Vagina (tissue), 2 donors: ENCODE results near the gene RAB3IP. TPM values are rescaled to one million over a fixed set of nuclear protein-coding genes. Genes with fewer than 3 reads are reported as not detected.

Source experiments
- DNase-seq, 2 donors: peaks; one replicate each; pipeline ENCODE4 v3.0.0-alpha.2; 2017; ENCODE audit errors: extremely low spot score in 2 of 2
- H3K27ac ChIP-seq: fragments of 200-600 bp; sonication (generic); one replicate; pipeline ENCODE4 v1.5.1; 2019
- H3K27me3 ChIP-seq: fragments of 200-600 bp; sonication (generic); one replicate; pipeline ENCODE4 v1.5.1; 2019
- H3K36me3 ChIP-seq, 2 donors: fragments of 200-600 bp; sonication (generic); one replicate each; pipeline ENCODE4 v1.5.1; 2017 to 2019
- H3K4me1 ChIP-seq: fragments of 200-600 bp; sonication (generic); one replicate; pipeline ENCODE4 v1.5.1; 2019
- H3K4me3 ChIP-seq, 2 donors: fragments of 200-600 bp; sonication (generic); 1 replicate in 1 of 2; 2 replicates in 1 of 2; pipeline ENCODE4 v1.5.1; 2016 to 2019
- H3K9me3 ChIP-seq: fragments of 200-600 bp; sonication (generic); one replicate; pipeline ENCODE4 v1.5.1; 2019
- CTCF ChIP-seq, 3 experiments: fragments of 450-650 bp in 2 of 3; fragments of 200-600 bp in 1 of 3; sonication (generic) in 1 of 3; IDR thresholded peaks; one replicate each; pipeline ENCODE4 v1.5.1; 2017 to 2019; ENCODE audit warnings: antibody characterized with exemption in 3 of 3, mild to moderate bottlenecking in 2 of 3, moderate library complexity in 2 of 3
- POLR2A ChIP-seq, 2 donors: fragments of 450-650 bp; IDR thresholded peaks; one replicate each; pipeline ENCODE4 v1.6.1; 2017; ENCODE audit warnings: antibody characterized with exemption in 2 of 2, mild to moderate bottlenecking in 2 of 2, moderate library complexity in 2 of 2
- POLR2AphosphoS5 ChIP-seq, 2 donors: sonication (generic); formaldehyde crosslinking; IDR thresholded peaks; one replicate each; pipeline ENCODE4 v1.9.0; 2017; ENCODE audit warnings: antibody characterized with exemption in 2 of 2, mild to moderate bottlenecking in 2 of 2, low read depth in 1 of 2; ENCODE audit not compliant: insufficient read depth in 1 of 2
- intact Hi-C: fragments of 100-400 bp; cut with DNase I; formaldehyde crosslinking; loops from one replicate; pipeline ENCODE4 v1.15.1; 2023
- total RNA-seq: library from RNA; depleted of rRNA; stranded (reverse); fragments of >200 nt; gene quantifications from one replicate; pipeline ENCODE4 v1.2.3, GENCODE V29; 2016

The RAB3IP gene
- total RNA-seq, 1 donor from 2014 or later = 7.9 TPM

DNA sequence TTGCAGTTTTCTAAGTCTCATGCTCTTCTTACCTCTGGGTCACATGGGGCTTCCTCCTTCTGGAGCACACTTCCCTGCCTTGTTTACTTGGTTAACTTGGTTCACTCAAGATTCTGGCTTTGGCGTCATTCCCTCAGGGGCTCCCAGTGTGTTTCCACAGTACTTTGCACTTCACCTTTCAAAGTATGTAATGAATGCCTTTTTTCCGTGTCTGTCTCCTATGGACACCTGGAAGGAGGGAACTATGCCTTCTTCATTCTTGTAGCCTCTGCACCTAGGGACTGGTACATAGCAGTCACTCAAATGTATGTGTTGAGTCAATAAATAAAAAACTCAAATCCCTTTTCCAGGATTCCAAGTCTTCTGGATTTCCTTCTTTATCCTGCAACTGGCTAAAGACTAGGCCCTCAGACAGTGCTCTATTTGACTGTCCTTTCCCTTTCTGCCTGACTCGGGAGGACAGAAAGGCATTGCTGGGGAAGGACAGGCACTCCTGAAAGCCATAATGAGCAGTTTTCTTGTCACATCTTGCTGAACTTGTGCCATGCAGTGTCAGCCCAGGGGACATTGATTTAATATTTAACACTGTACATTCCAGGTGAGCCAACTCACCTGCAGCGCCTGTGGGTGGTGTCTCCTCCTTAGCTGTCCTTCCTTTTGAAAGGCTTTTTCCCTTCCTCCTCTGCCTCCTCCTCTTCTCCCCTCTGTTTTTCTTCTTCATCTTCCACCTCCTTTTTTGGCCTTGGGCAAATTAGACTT, 99.2 kb downstream of the RAB3IP start:
- TF ChIP-seq CTCF (IDR thresholded peaks at IDR 0.05) = no peak
- DNase-seq = no peak
- no peaks in the 10 kb centered on the region for H3K9me3 ChIP-seq
- intact Hi-C loops = no loop called here
- no peaks in the 10 kb centered on the region for H3K36me3 ChIP-seq
- no peak overlapping the region for H3K27ac ChIP-seq
- H3K27me3 ChIP-seq = no peaks in the 10 kb centered on the region
- no peaks in the 10 kb centered on the region for H3K4me1 ChIP-seq
- no peak overlapping the region for H3K4me3 ChIP-seq

DNA sequence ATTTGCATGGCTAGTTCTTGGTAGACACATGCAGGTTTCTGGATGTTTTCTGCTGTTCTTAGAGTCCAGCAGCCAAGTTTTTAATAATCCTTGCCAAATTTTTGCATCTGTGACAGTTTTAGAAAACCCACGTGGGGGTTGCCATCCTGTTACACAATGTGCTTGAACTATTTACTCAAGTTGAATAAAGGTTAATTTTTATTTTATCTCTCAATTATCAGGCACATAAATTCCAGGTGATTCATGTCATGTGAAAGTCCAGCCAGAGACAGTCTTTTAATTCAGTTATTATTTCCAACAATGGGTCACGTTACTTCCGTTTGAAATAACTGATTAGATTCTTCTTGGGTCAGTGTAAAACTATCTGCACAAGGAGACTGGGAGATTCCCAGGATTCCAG, 102.1 kb downstream of the RAB3IP start:
- TF ChIP-seq POLR2AphosphoS5 (IDR thresholded peaks at IDR 0.05; ENCODE audit: insufficient read depth in 1 of 2, low read depth in 1 of 2) = no peak
- no peak for TF ChIP-seq CTCF (IDR thresholded peaks at IDR 0.05)
- TF ChIP-seq POLR2A (IDR thresholded peaks at IDR 0.05) = no peak
- no peak for DNase-seq
- H3K36me3 ChIP-seq = no peaks in the 10 kb centered on the region
- intact Hi-C loops = no loop called here
- no peak overlapping the region for H3K4me3 ChIP-seq
- H3K9me3 ChIP-seq = no peaks in the 10 kb centered on the region
- no peaks in the 10 kb centered on the region for H3K4me1 ChIP-seq
- H3K27ac ChIP-seq = no peak overlapping the region
- H3K27me3 ChIP-seq = no peaks in the 10 kb centered on the region

DNA sequence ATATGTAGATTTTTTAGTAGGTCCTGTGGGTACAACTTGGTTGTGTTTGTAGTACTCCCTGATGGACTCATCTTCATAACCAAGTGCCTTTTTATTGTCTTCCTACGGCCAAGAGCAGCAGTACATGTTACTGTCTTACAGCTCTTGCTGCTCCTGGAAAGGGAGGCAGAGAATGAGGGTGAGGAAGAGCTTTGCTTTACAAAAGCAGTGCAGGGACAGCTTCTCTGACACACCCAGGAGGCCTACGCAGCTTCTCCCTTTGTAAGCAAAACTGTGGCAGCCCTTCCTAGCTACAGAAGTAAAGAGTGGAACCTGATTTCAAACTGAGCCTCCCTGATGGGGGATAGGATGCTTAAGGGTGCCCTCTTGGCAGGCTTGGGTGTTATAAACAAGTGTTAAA, 104.9 kb downstream of the RAB3IP start:
- intact Hi-C loops = no loop called here
- H3K9me3 ChIP-seq = no peaks in the 10 kb centered on the region
- no peaks in the 10 kb centered on the region for H3K27me3 ChIP-seq
- H3K36me3 ChIP-seq = no peaks in the 10 kb centered on the region
- no peak overlapping the region for H3K4me3 ChIP-seq
- H3K4me1 ChIP-seq = no peaks in the 10 kb centered on the region
- no peak for DNase-seq
- no peak overlapping the region for H3K27ac ChIP-seq
- TF ChIP-seq POLR2A (IDR thresholded peaks at IDR 0.05) = no peak
- no peak for TF ChIP-seq CTCF (IDR thresholded peaks at IDR 0.05)
- no peak for TF ChIP-seq POLR2AphosphoS5 (IDR thresholded peaks at IDR 0.05; ENCODE audit: insufficient read depth in 1 of 2, low read depth in 1 of 2)

- H3K27me3 ChIP-seq = no peaks in the 10 kb centered on the region
- no peaks in the 10 kb centered on the region for H3K4me1 ChIP-seq
- no peaks in the 10 kb centered on the region for H3K36me3 ChIP-seq
- DNase-seq = no peak
- no peak for TF ChIP-seq CTCF (IDR thresholded peaks at IDR 0.05)
- no peak for TF ChIP-seq POLR2A (IDR thresholded peaks at IDR 0.05)
- TF ChIP-seq POLR2AphosphoS5 (IDR thresholded peaks at IDR 0.05; ENCODE audit: insufficient read depth in 1 of 2, low read depth in 1 of 2) = no peak
- no peak overlapping the region for H3K27ac ChIP-seq
- intact Hi-C loops = no loop called here
- H3K4me3 ChIP-seq = no peak overlapping the region
- H3K9me3 ChIP-seq = no peaks in the 10 kb centered on the region
Observed at GRCh38 chr12:69844416-69844815, 105.8 kb downstream of the RAB3IP start.

DNA sequence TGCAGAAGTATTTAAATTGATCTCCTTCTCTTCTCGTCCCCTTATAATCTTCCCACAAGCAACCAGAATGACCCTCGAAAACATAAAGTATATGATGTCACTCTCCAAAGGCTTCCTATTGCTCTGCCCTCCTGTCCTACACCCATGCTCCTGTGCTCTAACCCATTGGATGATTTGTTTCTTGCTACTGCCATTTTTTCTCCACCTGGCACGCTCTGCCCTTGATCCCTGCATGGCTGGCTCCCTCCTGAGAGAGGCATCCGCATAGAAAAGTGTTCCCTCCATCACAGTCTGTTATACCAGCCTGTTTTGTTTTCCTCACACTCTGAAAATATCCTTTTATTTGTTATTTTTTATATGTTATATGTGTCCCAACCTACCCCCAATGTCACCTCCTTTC, 106.2 kb downstream of the RAB3IP start:
- Histone ChIP-seq H3K27me3 (no peaks in the 10 kb centered on the region), H3K4me3 (no peak overlapping the region), H3K4me1 (no peaks in the 10 kb centered on the region), H3K36me3 (no peaks in the 10 kb centered on the region), H3K9me3 (no peaks in the 10 kb centered on the region), H3K27ac (no peak overlapping the region)
- intact Hi-C loops = no loop called here
- no peak for DNase-seq
- TF ChIP-seq CTCF (IDR thresholded peaks at IDR 0.05) (no peak), POLR2A (IDR thresholded peaks at IDR 0.05) (no peak), POLR2AphosphoS5 (IDR thresholded peaks at IDR 0.05; ENCODE audit: insufficient read depth in 1 of 2, low read depth in 1 of 2) (no peak)
